H9 (cell line): Measurements from ENCODE around the gene PRKRA. TPM values are rescaled to one million over a fixed set of nuclear protein-coding genes. Genes with fewer than 3 reads are reported as not detected.

Experiments
- DNase-seq: peaks from one replicate; pipeline ENCODE4 v3.0.0-alpha.2; 2017
- H2AFZ ChIP-seq: one replicate; pipeline ENCODE4 v1.6.1; 2013; ENCODE audit warnings: mild to moderate bottlenecking, low read length, control low read depth, moderate library complexity
- H2AK5ac ChIP-seq: 2 replicates; pipeline ENCODE4 v1.6.1; 2013; ENCODE audit warnings: low read length, control low read depth, mixed read lengths; ENCODE audit not compliant: insufficient read length
- H2BK120ac ChIP-seq: one replicate; pipeline ENCODE4 v1.6.1; 2013; ENCODE audit warnings: low read depth, mild to moderate bottlenecking, low read length, control low read depth, inconsistent platforms; ENCODE audit not compliant: poor library complexity, severe bottlenecking
- H2BK12ac ChIP-seq: 2 replicates; pipeline ENCODE4 v1.6.1; 2013; ENCODE audit warnings: low read length, control low read depth, mixed read lengths, low read depth; ENCODE audit not compliant: insufficient read length
- H2BK15ac ChIP-seq: 2 replicates; pipeline ENCODE4 v1.6.1; 2013; ENCODE audit warnings: low read depth, low read length, control low read depth
- H2BK20ac ChIP-seq: one replicate; pipeline ENCODE4 v1.6.1; 2013; ENCODE audit warnings: low read depth, mild to moderate bottlenecking, low read length, control low read depth, inconsistent platforms; ENCODE audit not compliant: poor library complexity, severe bottlenecking
- H2BK5ac ChIP-seq: 2 replicates; pipeline ENCODE4 v1.6.1; 2013; ENCODE audit warnings: low read length, control low read depth, mixed read lengths; ENCODE audit not compliant: insufficient read length
- H3K14ac ChIP-seq: 2 replicates; pipeline ENCODE4 v1.6.1; 2013; ENCODE audit warnings: low read length, control low read depth; ENCODE audit not compliant: insufficient read depth
- H3K18ac ChIP-seq: 2 replicates; pipeline ENCODE4 v1.6.1; 2013; ENCODE audit warnings: low read depth, mild to moderate bottlenecking, mixed read lengths, low read length, control low read depth; ENCODE audit not compliant: insufficient read length
- H3K23ac ChIP-seq: 2 replicates; pipeline ENCODE4 v1.6.1; 2013; ENCODE audit warnings: low read length, control low read depth, mixed read lengths, low read depth; ENCODE audit not compliant: insufficient read length
- H3K23me2 ChIP-seq: 2 replicates; pipeline ENCODE4 v1.6.1; 2013; ENCODE audit warnings: low read depth, mild to moderate bottlenecking, mixed read lengths, low read length, control low read depth; ENCODE audit not compliant: insufficient read length, poor library complexity, severe bottlenecking
- H3K27ac ChIP-seq: 2 replicates; pipeline ENCODE4 v1.5.1; 2013; ENCODE audit warnings: low read length, control low read depth, mixed read lengths, low read depth; ENCODE audit not compliant: insufficient read length
- H3K27me3 ChIP-seq: 2 replicates; pipeline ENCODE4 v1.6.1; 2013; ENCODE audit warnings: low read length, control low read depth, inconsistent platforms; ENCODE audit not compliant: insufficient read depth
- H3K4ac ChIP-seq: 2 replicates; pipeline ENCODE4 v1.6.1; 2013; ENCODE audit warnings: low read depth, mild to moderate bottlenecking, control low read depth, inconsistent platforms, low read length, moderate library complexity
- H3K4me1 ChIP-seq: 2 replicates; pipeline ENCODE4 v1.6.1; 2013; ENCODE audit warnings: low read length, control low read depth, inconsistent platforms; ENCODE audit not compliant: insufficient read depth
- H3K4me2 ChIP-seq: 2 replicates; pipeline ENCODE4 v1.6.1; 2013; ENCODE audit warnings: low read length, control low read depth, mixed read lengths; ENCODE audit not compliant: insufficient read length, insufficient read depth
- H3K56ac ChIP-seq: 2 replicates; pipeline ENCODE4 v1.6.1; 2013; ENCODE audit warnings: low read depth, mild to moderate bottlenecking, mixed read lengths, low read length, control low read depth; ENCODE audit not compliant: insufficient read length
- H3K79me1 ChIP-seq: 2 replicates; pipeline ENCODE4 v1.6.1; 2013; ENCODE audit warnings: low read depth, mild to moderate bottlenecking, moderate library complexity, low read length, control low read depth, inconsistent platforms; ENCODE audit not compliant: insufficient read depth, poor library complexity, severe bottlenecking
- H3K79me2 ChIP-seq: 2 replicates; pipeline ENCODE4 v1.6.1; 2013; ENCODE audit warnings: low read length, control low read depth, inconsistent platforms; ENCODE audit not compliant: insufficient read depth
- H3K9ac ChIP-seq: 2 replicates; pipeline ENCODE4 v1.6.1; 2013; ENCODE audit warnings: low read length, control low read depth, mixed read lengths; ENCODE audit not compliant: insufficient read length; ENCODE audit errors: extremely low read depth
- H3K9me3 ChIP-seq: one replicate; pipeline ENCODE4 v1.6.1; 2013; ENCODE audit warnings: low read depth, low read length, inconsistent platforms; ENCODE audit not compliant: control insufficient read depth
- H3T11ph ChIP-seq: one replicate; pipeline ENCODE4 v1.6.1; 2013; ENCODE audit warnings: mild to moderate bottlenecking, low read length, control low read depth, inconsistent platforms
- H4K20me1 ChIP-seq: one replicate; pipeline ENCODE4 v1.6.1; 2013; ENCODE audit not compliant: control insufficient read depth, insufficient read length, insufficient read depth
- H4K5ac ChIP-seq: 2 replicates; pipeline ENCODE4 v1.6.1; 2013; ENCODE audit warnings: low read depth, mild to moderate bottlenecking, mixed read lengths, low read length, control low read depth; ENCODE audit not compliant: insufficient read length
- H4K8ac ChIP-seq: replicated peaks from 2 replicates; pipeline ENCODE4 v1.6.1; 2013; ENCODE audit warnings: low read length, control low read depth, mixed read lengths, low read depth; ENCODE audit not compliant: insufficient read length
- H4K91ac ChIP-seq: 2 replicates; pipeline ENCODE4 v1.6.1; 2013; ENCODE audit warnings: low read depth, mild to moderate bottlenecking, moderate library complexity, mixed read lengths, low read length, control low read depth; ENCODE audit not compliant: insufficient read length
- H3K27ac Mint-ChIP-seq, 3 experiments: 2 replicates in 2 of 3; 3 replicates in 1 of 3; pipeline ENCODE4 v1.8.0; 2020 to 2021; ENCODE audit warnings: mixed read lengths in 3 of 3, mild to moderate bottlenecking in 1 of 3, moderate library complexity in 1 of 3
- H3K27me3 Mint-ChIP-seq: 2 replicates; pipeline ENCODE4 v1.8.0; 2021; ENCODE audit warnings: low read depth, mild to moderate bottlenecking, moderate library complexity, mixed read lengths
- H3K36me3 Mint-ChIP-seq, 3 experiments: 2 replicates in 2 of 3; 3 replicates in 1 of 3; pipeline ENCODE4 v1.8.0; 2020 to 2021; ENCODE audit warnings: low read depth in 3 of 3, mixed read lengths in 3 of 3; ENCODE audit not compliant: insufficient read depth in 1 of 3
- H3K4me1 Mint-ChIP-seq, 2 experiments: 2 replicates each; pipeline ENCODE4 v1.8.0; 2020; ENCODE audit warnings: mixed read lengths in 2 of 2
- H3K4me3 Mint-ChIP-seq, 2 experiments: 2 replicates in 1 of 2; 3 replicates in 1 of 2; pipeline ENCODE4 v1.8.0; 2020 to 2021; ENCODE audit warnings: mild to moderate bottlenecking in 2 of 2, mixed read lengths in 2 of 2, moderate library complexity in 1 of 2
- H3K9me3 Mint-ChIP-seq, 2 experiments: 2 replicates in 1 of 2; 3 replicates in 1 of 2; pipeline ENCODE4 v1.8.0; 2020; ENCODE audit warnings: mild to moderate bottlenecking in 2 of 2, mixed read lengths in 2 of 2, moderate library complexity in 1 of 2
- CTCF ChIP-seq: fragments of 200-600 bp; sonication (generic); conservative IDR thresholded peaks from 3 replicates; pipeline ENCODE4 v1.8.0; 2021; ENCODE audit warnings: antibody characterized with exemption, mild to moderate bottlenecking
- WGBS: extraction: QIAGEN DNeasy Blood & Tissue Kit; methylation state at CpG from one replicate; pipeline ENCODE4 v1.1.7; 2013; ENCODE audit warnings: missing lambda C conversion rate, low lambda C conversion rate, mixed read lengths; ENCODE audit not compliant: insufficient read length; ENCODE audit errors: extremely low coverage; 5-methylcytosine and 5-hydroxymethylcytosine counted together
- total RNA-seq: library from RNA; stranded (reverse); gene quantifications from 2 replicates; pipeline ENCODE4 v1.2.1, GENCODE V29; 2021

Gene PRKRA
- total RNA-seq, 1 experiment from 2014 or later, result 61.5 TPM

GRCh38 chr2:178404368-178404767 lies 46.6 kb downstream of the PRKRA start:
- no peak for TF ChIP-seq CTCF
- Histone ChIP-seq H2BK12ac (no peak overlapping the region), H3K4me1 (no peaks in the 10 kb centered on the region), H3K79me2 (no peaks in the 10 kb centered on the region), H3K56ac (no peak overlapping the region), H4K8ac (no peak overlapping the region), H3K4me2 (no peak overlapping the region), H4K5ac (no peak overlapping the region), H3K79me1 (no peaks in the 10 kb centered on the region), H3K27ac (no peak overlapping the region), H3K4ac (no peak overlapping the region), H3T11ph (no peak overlapping the region), H3K14ac (no peak overlapping the region), H3K27me3 (no peaks in the 10 kb centered on the region), H2AK5ac (no peak overlapping the region), H3K23ac (no peak overlapping the region), H4K20me1 (no peaks in the 10 kb centered on the region), H3K18ac (no peak overlapping the region), H2BK5ac (no peak overlapping the region), H2BK20ac (no peak overlapping the region), H2BK15ac (no peak overlapping the region), H2AFZ (no peak overlapping the region), H4K91ac (no peak overlapping the region), H2BK120ac (no peak overlapping the region), H3K9ac (no peak overlapping the region), H3K23me2 (no peaks in the 10 kb centered on the region), H3K9me3 (no peaks in the 10 kb centered on the region)
- no peak overlapping the region for H3K4me3 Mint-ChIP-seq
- H3K27me3 Mint-ChIP-seq, result no peaks in the 10 kb centered on the region; the same call in none of the 2 replicates
- no peaks in the 10 kb centered on the region for H3K36me3 Mint-ChIP-seq
- H3K9me3 Mint-ChIP-seq, result no peaks in the 10 kb centered on the region
- H3K4me1 Mint-ChIP-seq, result peaks cover 3 to 4% of the 10 kb centered on the region in 2 experiments; a peak in 3 of 4 replicates
- DNase-seq, result no peak
- H3K27ac Mint-ChIP-seq, result no peak overlapping the region
- no CpG with 5 or more reads among the region's 4 CpGs for WGBS
